H9 (cell line): ENCODE measurements around the gene GLT6D1. TPM values are rescaled to one million over a fixed set of nuclear protein-coding genes. Genes with fewer than 3 reads are reported as not detected.

Source experiments
- DNase-seq: peaks from one replicate; pipeline ENCODE4 v3.0.0-alpha.2; 2017
- H2AFZ ChIP-seq: one replicate; pipeline ENCODE4 v1.6.1; 2013; ENCODE audit warnings: mild to moderate bottlenecking, low read length, control low read depth, moderate library complexity
- H2AK5ac ChIP-seq: 2 replicates; pipeline ENCODE4 v1.6.1; 2013; ENCODE audit warnings: low read length, control low read depth, mixed read lengths; ENCODE audit not compliant: insufficient read length
- H2BK120ac ChIP-seq: one replicate; pipeline ENCODE4 v1.6.1; 2013; ENCODE audit warnings: low read depth, mild to moderate bottlenecking, low read length, control low read depth, inconsistent platforms; ENCODE audit not compliant: poor library complexity, severe bottlenecking
- H2BK12ac ChIP-seq: 2 replicates; pipeline ENCODE4 v1.6.1; 2013; ENCODE audit warnings: low read length, control low read depth, mixed read lengths, low read depth; ENCODE audit not compliant: insufficient read length
- H2BK15ac ChIP-seq: 2 replicates; pipeline ENCODE4 v1.6.1; 2013; ENCODE audit warnings: low read depth, low read length, control low read depth
- H2BK20ac ChIP-seq: one replicate; pipeline ENCODE4 v1.6.1; 2013; ENCODE audit warnings: low read depth, mild to moderate bottlenecking, low read length, control low read depth, inconsistent platforms; ENCODE audit not compliant: poor library complexity, severe bottlenecking
- H2BK5ac ChIP-seq: 2 replicates; pipeline ENCODE4 v1.6.1; 2013; ENCODE audit warnings: low read length, control low read depth, mixed read lengths; ENCODE audit not compliant: insufficient read length
- H3K14ac ChIP-seq: 2 replicates; pipeline ENCODE4 v1.6.1; 2013; ENCODE audit warnings: low read length, control low read depth; ENCODE audit not compliant: insufficient read depth
- H3K18ac ChIP-seq: 2 replicates; pipeline ENCODE4 v1.6.1; 2013; ENCODE audit warnings: low read depth, mild to moderate bottlenecking, mixed read lengths, low read length, control low read depth; ENCODE audit not compliant: insufficient read length
- H3K23ac ChIP-seq: 2 replicates; pipeline ENCODE4 v1.6.1; 2013; ENCODE audit warnings: low read length, control low read depth, mixed read lengths, low read depth; ENCODE audit not compliant: insufficient read length
- H3K23me2 ChIP-seq: 2 replicates; pipeline ENCODE4 v1.6.1; 2013; ENCODE audit warnings: low read depth, mild to moderate bottlenecking, mixed read lengths, low read length, control low read depth; ENCODE audit not compliant: insufficient read length, poor library complexity, severe bottlenecking
- H3K27ac ChIP-seq: 2 replicates; pipeline ENCODE4 v1.5.1; 2013; ENCODE audit warnings: low read length, control low read depth, mixed read lengths, low read depth; ENCODE audit not compliant: insufficient read length
- H3K27me3 ChIP-seq: 2 replicates; pipeline ENCODE4 v1.6.1; 2013; ENCODE audit warnings: low read length, control low read depth, inconsistent platforms; ENCODE audit not compliant: insufficient read depth
- H3K4ac ChIP-seq: 2 replicates; pipeline ENCODE4 v1.6.1; 2013; ENCODE audit warnings: low read depth, mild to moderate bottlenecking, control low read depth, inconsistent platforms, low read length, moderate library complexity
- H3K4me1 ChIP-seq: 2 replicates; pipeline ENCODE4 v1.6.1; 2013; ENCODE audit warnings: low read length, control low read depth, inconsistent platforms; ENCODE audit not compliant: insufficient read depth
- H3K4me2 ChIP-seq: 2 replicates; pipeline ENCODE4 v1.6.1; 2013; ENCODE audit warnings: low read length, control low read depth, mixed read lengths; ENCODE audit not compliant: insufficient read length, insufficient read depth
- H3K56ac ChIP-seq: 2 replicates; pipeline ENCODE4 v1.6.1; 2013; ENCODE audit warnings: low read depth, mild to moderate bottlenecking, mixed read lengths, low read length, control low read depth; ENCODE audit not compliant: insufficient read length
- H3K79me1 ChIP-seq: 2 replicates; pipeline ENCODE4 v1.6.1; 2013; ENCODE audit warnings: low read depth, mild to moderate bottlenecking, moderate library complexity, low read length, control low read depth, inconsistent platforms; ENCODE audit not compliant: insufficient read depth, poor library complexity, severe bottlenecking
- H3K79me2 ChIP-seq: 2 replicates; pipeline ENCODE4 v1.6.1; 2013; ENCODE audit warnings: low read length, control low read depth, inconsistent platforms; ENCODE audit not compliant: insufficient read depth
- H3K9ac ChIP-seq: 2 replicates; pipeline ENCODE4 v1.6.1; 2013; ENCODE audit warnings: low read length, control low read depth, mixed read lengths; ENCODE audit not compliant: insufficient read length; ENCODE audit errors: extremely low read depth
- H3K9me3 ChIP-seq: one replicate; pipeline ENCODE4 v1.6.1; 2013; ENCODE audit warnings: low read depth, low read length, inconsistent platforms; ENCODE audit not compliant: control insufficient read depth
- H3T11ph ChIP-seq: one replicate; pipeline ENCODE4 v1.6.1; 2013; ENCODE audit warnings: mild to moderate bottlenecking, low read length, control low read depth, inconsistent platforms
- H4K20me1 ChIP-seq: one replicate; pipeline ENCODE4 v1.6.1; 2013; ENCODE audit not compliant: control insufficient read depth, insufficient read length, insufficient read depth
- H4K5ac ChIP-seq: 2 replicates; pipeline ENCODE4 v1.6.1; 2013; ENCODE audit warnings: low read depth, mild to moderate bottlenecking, mixed read lengths, low read length, control low read depth; ENCODE audit not compliant: insufficient read length
- H4K8ac ChIP-seq: replicated peaks from 2 replicates; pipeline ENCODE4 v1.6.1; 2013; ENCODE audit warnings: low read length, control low read depth, mixed read lengths, low read depth; ENCODE audit not compliant: insufficient read length
- H4K91ac ChIP-seq: 2 replicates; pipeline ENCODE4 v1.6.1; 2013; ENCODE audit warnings: low read depth, mild to moderate bottlenecking, moderate library complexity, mixed read lengths, low read length, control low read depth; ENCODE audit not compliant: insufficient read length
- H3K27ac Mint-ChIP-seq, 3 experiments: 2 replicates in 2 of 3; 3 replicates in 1 of 3; pipeline ENCODE4 v1.8.0; 2020 to 2021; ENCODE audit warnings: mixed read lengths in 3 of 3, mild to moderate bottlenecking in 1 of 3, moderate library complexity in 1 of 3
- H3K27me3 Mint-ChIP-seq: 2 replicates; pipeline ENCODE4 v1.8.0; 2021; ENCODE audit warnings: low read depth, mild to moderate bottlenecking, moderate library complexity, mixed read lengths
- H3K36me3 Mint-ChIP-seq, 3 experiments: 2 replicates in 2 of 3; 3 replicates in 1 of 3; pipeline ENCODE4 v1.8.0; 2020 to 2021; ENCODE audit warnings: low read depth in 3 of 3, mixed read lengths in 3 of 3; ENCODE audit not compliant: insufficient read depth in 1 of 3
- H3K4me1 Mint-ChIP-seq, 2 experiments: 2 replicates each; pipeline ENCODE4 v1.8.0; 2020; ENCODE audit warnings: mixed read lengths in 2 of 2
- H3K4me3 Mint-ChIP-seq, 2 experiments: 2 replicates in 1 of 2; 3 replicates in 1 of 2; pipeline ENCODE4 v1.8.0; 2020 to 2021; ENCODE audit warnings: mild to moderate bottlenecking in 2 of 2, mixed read lengths in 2 of 2, moderate library complexity in 1 of 2
- H3K9me3 Mint-ChIP-seq, 2 experiments: 2 replicates in 1 of 2; 3 replicates in 1 of 2; pipeline ENCODE4 v1.8.0; 2020; ENCODE audit warnings: mild to moderate bottlenecking in 2 of 2, mixed read lengths in 2 of 2, moderate library complexity in 1 of 2
- WGBS: extraction: QIAGEN DNeasy Blood & Tissue Kit; methylation state at CpG from one replicate; pipeline ENCODE4 v1.1.7; 2013; ENCODE audit warnings: missing lambda C conversion rate, low lambda C conversion rate, mixed read lengths; ENCODE audit not compliant: insufficient read length; ENCODE audit errors: extremely low coverage; 5-methylcytosine and 5-hydroxymethylcytosine counted together
- total RNA-seq: library from RNA; stranded (reverse); gene quantifications from 2 replicates; pipeline ENCODE4 v1.2.1, GENCODE V29; 2021
- TF ChIP-seq, protein P1 (sequence below): fragments of 200-600 bp; sonication (generic); conservative IDR thresholded peaks from 3 replicates; pipeline ENCODE4 v1.8.0; 2021; ENCODE audit warnings: antibody characterized with exemption, mild to moderate bottlenecking

GLT6D1 gene
- total RNA-seq, 1 experiment from 2014 or later: not detected

DNA sequence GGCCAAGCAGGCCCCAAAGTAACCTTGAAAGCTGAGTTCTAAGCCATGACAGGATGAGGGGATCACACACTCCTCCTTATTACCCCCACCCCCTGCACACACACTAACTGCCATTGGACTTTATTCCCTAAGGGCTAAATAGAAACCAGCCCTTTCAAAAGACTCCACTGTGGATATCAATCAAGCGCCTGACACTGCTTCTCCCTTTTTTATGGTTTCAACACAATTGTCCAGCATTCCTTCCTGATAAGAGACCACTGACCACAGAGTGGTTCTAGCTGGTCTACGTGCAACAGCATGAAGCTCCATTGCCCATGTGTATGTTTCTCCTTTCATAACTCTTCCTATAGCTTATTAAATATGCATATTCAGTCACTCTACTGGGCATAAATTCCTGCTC lies 43.1 kb downstream of the GLT6D1 start:
- Histone ChIP-seq H3K4me1 (no peaks in the 10 kb centered on the region), H3K79me2 (no peaks in the 10 kb centered on the region), H3K14ac (no peak overlapping the region), H3K18ac (no peak overlapping the region), H3K23ac (no peak overlapping the region), H2AFZ (no peak overlapping the region), H2BK20ac (no peak overlapping the region), H2BK12ac (no peak overlapping the region), H3K79me1 (no peaks in the 10 kb centered on the region), H4K20me1 (no peaks in the 10 kb centered on the region), H3K27ac (no peak overlapping the region), H2BK5ac (no peak overlapping the region), H3K9me3 (no peaks in the 10 kb centered on the region), H3K27me3 (no peaks in the 10 kb centered on the region), H3K4me2 (no peak overlapping the region), H3K4ac (no peak overlapping the region), H2BK120ac (no peak overlapping the region), H4K5ac (no peak overlapping the region), H3T11ph (no peak overlapping the region), H3K23me2 (no peaks in the 10 kb centered on the region), H2BK15ac (no peak overlapping the region), H3K9ac (no peak overlapping the region), H2AK5ac (no peak overlapping the region), H3K56ac (no peak overlapping the region), H4K91ac (no peak overlapping the region), H4K8ac (no peak overlapping the region)
- no peak for DNase-seq
- Mint-ChIP-seq H3K4me1 (peaks cover 4 to 5% of the 10 kb centered on the region in 2 experiments; a peak in 3 of 4 replicates), H3K9me3 (peaks cover 4 to 7% of the 10 kb centered on the region in 2 experiments), H3K27ac (no peak overlapping the region), H3K4me3 (no peak overlapping the region), H3K27me3 (peaks cover 2% of the 10 kb centered on the region; the same call in 1 of the 2 replicates), H3K36me3 (peaks cover 0 to 4% (median 0%) of the 10 kb centered on the region in 3 experiments; a peak in 1 of 7 replicates)
- TF ChIP-seq, protein P1, sequence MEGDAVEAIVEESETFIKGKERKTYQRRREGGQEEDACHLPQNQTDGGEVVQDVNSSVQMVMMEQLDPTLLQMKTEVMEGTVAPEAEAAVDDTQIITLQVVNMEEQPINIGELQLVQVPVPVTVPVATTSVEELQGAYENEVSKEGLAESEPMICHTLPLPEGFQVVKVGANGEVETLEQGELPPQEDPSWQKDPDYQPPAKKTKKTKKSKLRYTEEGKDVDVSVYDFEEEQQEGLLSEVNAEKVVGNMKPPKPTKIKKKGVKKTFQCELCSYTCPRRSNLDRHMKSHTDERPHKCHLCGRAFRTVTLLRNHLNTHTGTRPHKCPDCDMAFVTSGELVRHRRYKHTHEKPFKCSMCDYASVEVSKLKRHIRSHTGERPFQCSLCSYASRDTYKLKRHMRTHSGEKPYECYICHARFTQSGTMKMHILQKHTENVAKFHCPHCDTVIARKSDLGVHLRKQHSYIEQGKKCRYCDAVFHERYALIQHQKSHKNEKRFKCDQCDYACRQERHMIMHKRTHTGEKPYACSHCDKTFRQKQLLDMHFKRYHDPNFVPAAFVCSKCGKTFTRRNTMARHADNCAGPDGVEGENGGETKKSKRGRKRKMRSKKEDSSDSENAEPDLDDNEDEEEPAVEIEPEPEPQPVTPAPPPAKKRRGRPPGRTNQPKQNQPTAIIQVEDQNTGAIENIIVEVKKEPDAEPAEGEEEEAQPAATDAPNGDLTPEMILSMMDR: no peak
- WGBS: no CpG with 5 or more reads among the region's 2 CpGs
